GM12878 (cell line): ENCODE data around the gene SMPDL3B. TPM values are rescaled to one million over a fixed set of nuclear protein-coding genes. Genes with fewer than 3 reads are reported as not detected.

Experiments
- ATAC-seq: fragments of 200-7000 bp; cut with Tn5 transposase; 3 replicates; pipeline ENCODE4 v1.9.1; 2020; ENCODE audit warnings: mild to moderate bottlenecking, moderate library complexity
- BruUV-seq: library from RNA; stranded (reverse); fragments of 400-500 nt; replicated peaks from 2 replicates; lab custom pipeline; 2021; lab: Mats Ljungman, UMichigan
- CTCF ChIA-PET: fragments of 300-600 bp; sonication (Branson Sonifier 250); formaldehyde crosslinking; extraction: SDS; loops from one replicate; lab custom pipeline; 2021; ENCODE audit warnings: inconsistent platforms; lab: Yijun Ruan, JAX
- POLR2A ChIA-PET: fragments of 350-600 bp; formaldehyde crosslinking; extraction: SDS; loops from one replicate; lab custom pipeline; 2021; ENCODE audit warnings: inconsistent platforms; lab: Charles Lee
- RAD21 ChIA-PET: fragments of 300-600 bp; sonication (Branson Sonifier 250); formaldehyde crosslinking; loops from one replicate; lab custom pipeline; 2023; ENCODE audit warnings: antibody characterized with exemption; ENCODE audit not compliant: unreplicated experiment; lab: Charles Lee
- SMC1A ChIA-PET: fragments of 300-600 bp; sonication (Branson Sonifier 250); formaldehyde crosslinking; loops from one replicate; lab custom pipeline; 2023; ENCODE audit not compliant: unreplicated experiment, uncharacterized antibody; lab: Charles Lee
- DNase-seq: peaks from one replicate; pipeline ENCODE4 v3.0.0-alpha.2; 2011; ENCODE audit warnings: low read depth, low spot score
- FAIRE-seq: peaks from 3 replicates; lab custom pipeline; 2011; peaks lifted over from hg19 to GRCh38; lab: Jason Lieb, UNC
- H2AFZ ChIP-seq: 2 replicates; pipeline ENCODE4 v1.6.0; 2011; ENCODE audit warnings: low read depth, low read length, control low read depth; ENCODE audit not compliant: control insufficient read depth
- H3K27ac ChIP-seq: 2 replicates; pipeline ENCODE4 v1.5.1; 2011; ENCODE audit warnings: control low read depth; ENCODE audit not compliant: control insufficient read depth, insufficient read depth
- H3K27me3 ChIP-seq, 2 experiments: replicated peaks in 1 of 2; 2 replicates each; pipeline versions ENCODE4 v1.6.0 to v1.6.1; 2011; ENCODE audit warnings: low read length in 1 of 2; ENCODE audit not compliant: control insufficient read depth in 2 of 2, insufficient read depth in 2 of 2
- H3K36me3 ChIP-seq, 2 experiments: 2 replicates each; pipeline ENCODE4 v1.5.1; 2011; ENCODE audit warnings: low read length in 1 of 2; ENCODE audit not compliant: control insufficient read depth in 2 of 2, insufficient read depth in 2 of 2
- H3K4me1 ChIP-seq: 2 replicates; pipeline ENCODE4 v1.6.1; 2011; ENCODE audit warnings: mild to moderate bottlenecking, low read length, moderate library complexity, mixed read lengths; ENCODE audit not compliant: control insufficient read depth, insufficient read depth
- H3K4me2 ChIP-seq: 2 replicates; pipeline ENCODE4 v1.6.0; 2011; ENCODE audit warnings: control low read depth; ENCODE audit not compliant: control insufficient read depth, insufficient read depth
- H3K4me3 ChIP-seq: fragments of 200-600 bp; sonication (generic); 2 replicates; pipeline ENCODE4 v1.5.1; 2016
- H3K79me2 ChIP-seq: 2 replicates; pipeline ENCODE4 v1.6.0; 2011; ENCODE audit warnings: low read length; ENCODE audit not compliant: control insufficient read depth, insufficient read depth
- H3K9ac ChIP-seq: 2 replicates; pipeline ENCODE4 v1.8.0; 2011; ENCODE audit warnings: low read length, control low read depth, mixed read lengths; ENCODE audit not compliant: control insufficient read depth, insufficient read depth
- H3K9me3 ChIP-seq: replicated peaks from 3 replicates; pipeline ENCODE4 v1.5.1; 2011; ENCODE audit warnings: mild to moderate bottlenecking, low read length; ENCODE audit not compliant: control insufficient read depth, insufficient read depth
- H4K20me1 ChIP-seq: 2 replicates; pipeline ENCODE4 v1.6.0; 2011; ENCODE audit not compliant: control insufficient read depth, insufficient read depth
- ATF7 ChIP-seq: fragments of 450-650 bp; IDR thresholded peaks from 2 replicates; pipeline ENCODE4 v1.6.1; 2016; ENCODE audit warnings: low read depth, mild to moderate bottlenecking
- HDAC6 ChIP-seq: fragments of 200-600 bp; sonication (generic); IDR thresholded peaks from one replicate; pipeline ENCODE4 v1.8.0; 2017; ENCODE audit warnings: antibody characterized with exemption; ENCODE audit not compliant: unreplicated experiment
- MEF2B ChIP-seq: fragments of 450-650 bp; IDR thresholded peaks from 2 replicates; pipeline ENCODE4 v1.6.1; 2018; ENCODE audit warnings: mild to moderate bottlenecking, moderate library complexity; ENCODE audit not compliant: partially characterized antibody, poor library complexity, severe bottlenecking
- POLR2A ChIP-seq: IDR thresholded peaks from 2 replicates; pipeline ENCODE4 v1.6.1; 2011; ENCODE audit warnings: low read depth, mild to moderate bottlenecking, low read length
- POU2F2 ChIP-seq: IDR thresholded peaks from 3 replicates; pipeline ENCODE4 v1.6.1; 2011; ENCODE audit warnings: low read depth, mild to moderate bottlenecking, low read length, borderline replicate concordance
- SMARCA5 ChIP-seq: fragments of 450-650 bp; IDR thresholded peaks from 2 replicates; pipeline ENCODE4 v1.6.1; 2017; ENCODE audit warnings: mild to moderate bottlenecking
- SMC3 ChIP-seq: IDR thresholded peaks from 2 replicates; pipeline ENCODE4 v1.6.1; 2011; ENCODE audit warnings: low read length, improper control_type of control experiment, borderline replicate concordance
- TARDBP ChIP-seq: IDR thresholded peaks from 2 replicates; pipeline ENCODE4 v1.6.1; 2016; ENCODE audit warnings: borderline replicate concordance
- TCF7 ChIP-seq: IDR thresholded peaks from 2 replicates; pipeline ENCODE4 v1.6.1; 2014; ENCODE audit warnings: antibody characterized with exemption, borderline replicate concordance
- WGBS: methylation state at CpG from one replicate; pipeline ENCODE4 v1.1.6; 2016; ENCODE audit warnings: low lambda C conversion rate; ENCODE audit not compliant: insufficient replicate concordance, insufficient coverage; ENCODE audit errors: missing lambda C conversion rate; 5-methylcytosine and 5-hydroxymethylcytosine counted together
- in situ Hi-C: fragments of 300-500 bp; cut with MboI; formaldehyde crosslinking; loops from 9 replicates; pipeline ENCODE4 v1.14.3; 2018; ENCODE audit warnings: mixed read lengths
- intact Hi-C: fragments of 100-400 bp; cut with micrococcal nuclease; formaldehyde crosslinking; loops from one replicate; pipeline ENCODE4 v1.14.2; 2022; ENCODE audit not compliant: unreplicated experiment
- polyA plus RNA-seq, 11 experiments: library from polyadenylated mRNA; depleted of rRNA in 4 of 11; unstranded in 6 of 11; stranded (reverse) in 5 of 11; fragments of >200 nt; fragmentation: Nextera tagmentation in 4 of 11; fragmentation: Illumina TruSeq in 1 of 11; extraction: Ambion mirVana in 4 of 11; extraction: Trizol in 1 of 11; gene quantifications; 1 replicate in 1 of 11; 2 replicates in 10 of 11; pipeline versions ENCODE4 v1.2.1 to v1.2.3, GENCODE V29; 2011 to 2016; ENCODE audit warnings: inconsistent platforms in 2 of 11, missing spikeins in 2 of 11, low read depth in 1 of 11
- total RNA-seq, 4 experiments: library from RNA; depleted of rRNA in 3 of 4; stranded (reverse); fragments of >200 nt in 3 of 4; fragmentation: Illumina TruSeq in 1 of 4; extraction: Trizol in 1 of 4; gene quantifications; 2 replicates each; pipeline versions ENCODE4 v1.2.1 to v1.2.3, GENCODE V29; 2013 to 2021
- TF ChIP-seq, protein P1 (sequence below): fragments of 450-650 bp; IDR thresholded peaks from 2 replicates; pipeline ENCODE4 v1.6.1; 2017; ENCODE audit warnings: antibody characterized with exemption, mild to moderate bottlenecking, moderate library complexity
- TF ChIP-seq, protein P2 (sequence below), 3 experiments: IDR thresholded peaks in 2 of 3; conservative IDR thresholded peaks in 1 of 3; 2 replicates each; pipeline ENCODE4 v1.5.1; 2011; ENCODE audit warnings: low read depth in 3 of 3, low read length in 3 of 3, mild to moderate bottlenecking in 3 of 3, control low read depth in 2 of 3, moderate library complexity in 2 of 3, inconsistent platforms in 1 of 3, mixed read lengths in 1 of 3; ENCODE audit not compliant: control insufficient read depth in 2 of 3, insufficient read depth in 1 of 3; ENCODE audit errors: extremely low read depth in 1 of 3
- TF ChIP-seq, protein P3 (sequence below): fragments of 450-650 bp; IDR thresholded peaks from 2 replicates; pipeline ENCODE4 v1.6.1; 2017; ENCODE audit warnings: mild to moderate bottlenecking, moderate library complexity
- TF ChIP-seq, protein P4 (sequence below): IDR thresholded peaks from 2 replicates; pipeline ENCODE4 v1.6.1; 2012; ENCODE audit warnings: low read depth, low read length, improper control_type of control experiment

SMPDL3B gene
- total and polyA plus RNA-seq, 10 of the 15 experiments (the other 5 are each of a cell fraction or from before 2014, with no cell fraction given) = 0.56 to 2.7 (median 1.0) TPM

DNA sequence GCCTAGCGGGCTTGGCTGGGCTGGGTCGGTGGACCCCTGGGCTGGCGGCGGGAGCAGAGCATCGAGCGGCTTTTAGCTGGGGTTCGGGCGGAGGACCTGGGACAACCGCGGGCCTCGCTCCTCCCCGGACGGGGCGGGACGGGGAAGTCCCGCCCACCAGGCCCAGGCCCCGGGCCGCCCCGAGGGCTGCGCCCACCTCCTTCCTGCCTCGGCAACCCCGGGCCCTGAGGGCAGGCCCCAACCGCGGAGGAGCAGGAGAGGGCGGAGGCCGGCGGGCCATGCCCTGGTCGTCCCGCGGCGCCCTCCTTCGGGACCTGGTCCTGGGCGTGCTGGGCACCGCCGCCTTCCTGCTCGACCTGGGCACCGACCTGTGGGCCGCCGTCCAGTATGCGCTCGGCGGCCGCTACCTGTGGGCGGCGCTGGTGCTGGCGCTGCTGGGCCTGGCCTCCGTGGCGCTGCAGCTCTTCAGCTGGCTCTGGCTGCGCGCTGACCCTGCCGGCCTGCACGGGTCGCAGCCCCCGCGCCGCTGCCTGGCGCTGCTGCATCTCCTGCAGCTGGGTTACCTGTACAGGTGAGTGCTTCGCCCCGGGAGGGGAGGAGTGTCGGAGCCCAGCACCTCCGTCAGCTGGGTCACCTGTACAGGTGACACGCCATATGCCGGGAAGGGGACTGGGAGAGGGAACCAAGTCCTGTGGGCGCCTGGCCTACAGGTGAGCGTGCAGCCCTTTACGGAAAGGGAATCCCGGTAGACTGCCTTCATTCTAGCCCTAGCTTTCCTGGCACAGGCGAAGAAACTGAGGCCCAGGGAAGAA lies 25.2 kb downstream of the SMPDL3B start, which contains the start of gene XKR8:
XKR8 (plus strand) TSS at position 182 of the 812 bp plus-strand sequence; CDS start at position 279, 97 bp downstream.
- Histone ChIP-seq H3K4me2 (peak within 1 kb of the TSS; percentile 90), H3K36me3 (peaks cover 0 to 2% of the 10 kb centered on the region in 2 experiments; a peak in 2 of 4 replicates), H4K20me1 (no peaks in the 10 kb centered on the region), H3K4me1 (peaks cover 4% of the 10 kb centered on the region), H3K79me2 (no peaks in the 10 kb centered on the region), H2AFZ (peak within 1 kb of the TSS; percentile 99), H3K27me3 (no peaks in the 10 kb centered on the region), H3K9ac (peak within 1 kb of the TSS; percentile 68), H3K9me3 (no peaks in the 10 kb centered on the region), H3K27ac (0 out of 2 replicates have a peak within 1 kb of the TSS, but pooled peaks have one; percentile 31), H3K4me3 (peak within 1 kb of the TSS; percentile 82)
- 10% methylated on average over 46 of the region's 68 CpGs for WGBS
- POLR2A ChIA-PET = interaction anchor here (0.5 kb wide), 1 partner anchor 16 kb away, joined by 7 read pairs; no protein-coding TSS in a partner anchor
- CTCF ChIA-PET = interaction anchor here (0.6 to 0.9 kb wide), 2 partner anchors 33 to 92 kb away, joined by 3 read pairs; no protein-coding TSS in a partner anchor
- intact Hi-C loops (loop anchor here (10.0 kb wide), 1 partner anchor 535 kb away; no protein-coding TSS in a partner anchor), in situ Hi-C loops (no loop called here)
- SMC1A ChIA-PET = interaction anchor here (1.6 to 1.9 kb wide), 2 partner anchors 15 to 130 kb away, joined by 5 read pairs; no protein-coding TSS in a partner anchor
- BruUV-seq = no TSS peak
- ATAC-seq = peak; percentile 98
- DNase-seq = peak; percentile 31
- RAD21 ChIA-PET = interaction anchor here (0.7 to 1.2 kb wide), 4 partner anchors 14 to 102 kb away, joined by 3 to 4 read pairs (median 3); no protein-coding TSS in a partner anchor
- no peak for FAIRE-seq
- TF ChIP-seq, protein P1, sequence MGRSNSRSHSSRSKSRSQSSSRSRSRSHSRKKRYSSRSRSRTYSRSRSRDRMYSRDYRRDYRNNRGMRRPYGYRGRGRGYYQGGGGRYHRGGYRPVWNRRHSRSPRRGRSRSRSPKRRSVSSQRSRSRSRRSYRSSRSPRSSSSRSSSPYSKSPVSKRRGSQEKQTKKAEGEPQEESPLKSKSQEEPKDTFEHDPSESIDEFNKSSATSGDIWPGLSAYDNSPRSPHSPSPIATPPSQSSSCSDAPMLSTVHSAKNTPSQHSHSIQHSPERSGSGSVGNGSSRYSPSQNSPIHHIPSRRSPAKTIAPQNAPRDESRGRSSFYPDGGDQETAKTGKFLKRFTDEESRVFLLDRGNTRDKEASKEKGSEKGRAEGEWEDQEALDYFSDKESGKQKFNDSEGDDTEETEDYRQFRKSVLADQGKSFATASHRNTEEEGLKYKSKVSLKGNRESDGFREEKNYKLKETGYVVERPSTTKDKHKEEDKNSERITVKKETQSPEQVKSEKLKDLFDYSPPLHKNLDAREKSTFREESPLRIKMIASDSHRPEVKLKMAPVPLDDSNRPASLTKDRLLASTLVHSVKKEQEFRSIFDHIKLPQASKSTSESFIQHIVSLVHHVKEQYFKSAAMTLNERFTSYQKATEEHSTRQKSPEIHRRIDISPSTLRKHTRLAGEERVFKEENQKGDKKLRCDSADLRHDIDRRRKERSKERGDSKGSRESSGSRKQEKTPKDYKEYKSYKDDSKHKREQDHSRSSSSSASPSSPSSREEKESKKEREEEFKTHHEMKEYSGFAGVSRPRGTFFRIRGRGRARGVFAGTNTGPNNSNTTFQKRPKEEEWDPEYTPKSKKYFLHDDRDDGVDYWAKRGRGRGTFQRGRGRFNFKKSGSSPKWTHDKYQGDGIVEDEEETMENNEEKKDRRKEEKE = no peak
- TF ChIP-seq MEF2B = no peak
- no peak for TF ChIP-seq TARDBP
- no peak for TF ChIP-seq TCF7
- TF ChIP-seq, protein P2, sequence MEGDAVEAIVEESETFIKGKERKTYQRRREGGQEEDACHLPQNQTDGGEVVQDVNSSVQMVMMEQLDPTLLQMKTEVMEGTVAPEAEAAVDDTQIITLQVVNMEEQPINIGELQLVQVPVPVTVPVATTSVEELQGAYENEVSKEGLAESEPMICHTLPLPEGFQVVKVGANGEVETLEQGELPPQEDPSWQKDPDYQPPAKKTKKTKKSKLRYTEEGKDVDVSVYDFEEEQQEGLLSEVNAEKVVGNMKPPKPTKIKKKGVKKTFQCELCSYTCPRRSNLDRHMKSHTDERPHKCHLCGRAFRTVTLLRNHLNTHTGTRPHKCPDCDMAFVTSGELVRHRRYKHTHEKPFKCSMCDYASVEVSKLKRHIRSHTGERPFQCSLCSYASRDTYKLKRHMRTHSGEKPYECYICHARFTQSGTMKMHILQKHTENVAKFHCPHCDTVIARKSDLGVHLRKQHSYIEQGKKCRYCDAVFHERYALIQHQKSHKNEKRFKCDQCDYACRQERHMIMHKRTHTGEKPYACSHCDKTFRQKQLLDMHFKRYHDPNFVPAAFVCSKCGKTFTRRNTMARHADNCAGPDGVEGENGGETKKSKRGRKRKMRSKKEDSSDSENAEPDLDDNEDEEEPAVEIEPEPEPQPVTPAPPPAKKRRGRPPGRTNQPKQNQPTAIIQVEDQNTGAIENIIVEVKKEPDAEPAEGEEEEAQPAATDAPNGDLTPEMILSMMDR (IDR thresholded peaks at IDR 0.05 in 2 of 3, conservative IDR thresholded peaks at IDR 0.05 in 1 of 3; ENCODE audit: control insufficient read depth in 2 of 3, extremely low read depth in 1 of 3, insufficient read depth in 1 of 3, low read depth in 3 of 3, low read length in 3 of 3) = peak; percentile 44 to 48 (median 47); a peak in 4 of 6 replicates
- peak; percentile 20 for TF ChIP-seq HDAC6
- 0 out of 2 replicates have a peak, but pooled peaks have one; percentile 5 for TF ChIP-seq SMC3
- peak; percentile 68; the same call in 1 of the 2 replicates for TF ChIP-seq SMARCA5
- peak; percentile 82 for TF ChIP-seq POLR2A
- no peak for TF ChIP-seq POU2F2
- no peak for TF ChIP-seq ATF7
- TF ChIP-seq, protein P3, sequence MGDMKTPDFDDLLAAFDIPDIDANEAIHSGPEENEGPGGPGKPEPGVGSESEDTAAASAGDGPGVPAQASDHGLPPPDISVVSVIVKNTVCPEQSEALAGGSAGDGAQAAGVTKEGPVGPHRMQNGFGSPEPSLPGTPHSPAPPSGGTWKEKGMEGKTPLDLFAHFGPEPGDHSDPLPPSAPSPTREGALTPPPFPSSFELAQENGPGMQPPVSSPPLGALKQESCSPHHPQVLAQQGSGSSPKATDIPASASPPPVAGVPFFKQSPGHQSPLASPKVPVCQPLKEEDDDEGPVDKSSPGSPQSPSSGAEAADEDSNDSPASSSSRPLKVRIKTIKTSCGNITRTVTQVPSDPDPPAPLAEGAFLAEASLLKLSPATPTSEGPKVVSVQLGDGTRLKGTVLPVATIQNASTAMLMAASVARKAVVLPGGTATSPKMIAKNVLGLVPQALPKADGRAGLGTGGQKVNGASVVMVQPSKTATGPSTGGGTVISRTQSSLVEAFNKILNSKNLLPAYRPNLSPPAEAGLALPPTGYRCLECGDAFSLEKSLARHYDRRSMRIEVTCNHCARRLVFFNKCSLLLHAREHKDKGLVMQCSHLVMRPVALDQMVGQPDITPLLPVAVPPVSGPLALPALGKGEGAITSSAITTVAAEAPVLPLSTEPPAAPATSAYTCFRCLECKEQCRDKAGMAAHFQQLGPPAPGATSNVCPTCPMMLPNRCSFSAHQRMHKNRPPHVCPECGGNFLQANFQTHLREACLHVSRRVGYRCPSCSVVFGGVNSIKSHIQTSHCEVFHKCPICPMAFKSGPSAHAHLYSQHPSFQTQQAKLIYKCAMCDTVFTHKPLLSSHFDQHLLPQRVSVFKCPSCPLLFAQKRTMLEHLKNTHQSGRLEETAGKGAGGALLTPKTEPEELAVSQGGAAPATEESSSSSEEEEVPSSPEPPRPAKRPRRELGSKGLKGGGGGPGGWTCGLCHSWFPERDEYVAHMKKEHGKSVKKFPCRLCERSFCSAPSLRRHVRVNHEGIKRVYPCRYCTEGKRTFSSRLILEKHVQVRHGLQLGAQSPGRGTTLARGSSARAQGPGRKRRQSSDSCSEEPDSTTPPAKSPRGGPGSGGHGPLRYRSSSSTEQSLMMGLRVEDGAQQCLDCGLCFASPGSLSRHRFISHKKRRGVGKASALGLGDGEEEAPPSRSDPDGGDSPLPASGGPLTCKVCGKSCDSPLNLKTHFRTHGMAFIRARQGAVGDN = peak; percentile 69
- TF ChIP-seq, protein P4, sequence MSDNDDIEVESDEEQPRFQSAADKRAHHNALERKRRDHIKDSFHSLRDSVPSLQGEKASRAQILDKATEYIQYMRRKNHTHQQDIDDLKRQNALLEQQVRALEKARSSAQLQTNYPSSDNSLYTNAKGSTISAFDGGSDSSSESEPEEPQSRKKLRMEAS = peak; percentile 45; the same call in 1 of the 2 replicates
